ENCODE data around the gene SEL1L.
"Not testable (repeated sequence)": the region's sequence is repeated elsewhere in the genome, so short reads cannot be mapped to it uniquely, and the experiment has no call there.

SEL1L gene

GRCh38 chr14:81533536-81534343 lies at the start of gene SEL1L:
SEL1L (minus strand) TSS chr14:81533853; CDS start chr14:81533744, 109 bp downstream.
- peak; percentile 99 for DNase-seq (ENCODE audit: low read depth)

- DNase-seq (ENCODE audit: low read depth): no peak
Measured at GRCh38 chr14:81582420-81582819, 48.8 kb upstream of the SEL1L start.

GRCh38 chr14:81579115-81579514 lies 45.5 kb upstream of the SEL1L start:
- DNase-seq (ENCODE audit: low read depth): no peak

GRCh38 chr14:81571437-81571836 lies 37.8 kb upstream of the SEL1L start:
- no peak for DNase-seq (ENCODE audit: low read depth)

- no peak for DNase-seq (ENCODE audit: low read depth)
Measured at GRCh38 chr14:81567302-81567701, 33.6 kb upstream of the SEL1L start.

GRCh38 chr14:81565441-81566290 lies 32.0 kb upstream of the SEL1L start:
- no peak for DNase-seq (ENCODE audit: low read depth)

GRCh38 chr14:81562818-81563217 lies 29.2 kb upstream of the SEL1L start:
- DNase-seq (ENCODE audit: low read depth): no peak

- no peak for DNase-seq (ENCODE audit: low read depth)
Measured at GRCh38 chr14:81561084-81561775, 27.6 kb upstream of the SEL1L start.

- DNase-seq (ENCODE audit: low read depth): no peak
Measured at GRCh38 chr14:81559385-81559784, 25.7 kb upstream of the SEL1L start.

- DNase-seq (ENCODE audit: low read depth): no peak
Measured at GRCh38 chr14:81557146-81557545, 23.5 kb upstream of the SEL1L start.

GRCh38 chr14:81555684-81556083 lies 22.0 kb upstream of the SEL1L start:
- no peak for DNase-seq (ENCODE audit: low read depth)

- no peak for DNase-seq (ENCODE audit: low read depth)
Measured at GRCh38 chr14:81555051-81555450, 21.4 kb upstream of the SEL1L start.

GRCh38 chr14:81551471-81551870 lies 17.8 kb upstream of the SEL1L start:
- DNase-seq (ENCODE audit: low read depth): no peak

GRCh38 chr14:81550001-81550637 lies 16.5 kb upstream of the SEL1L start:
- no peak for DNase-seq (ENCODE audit: low read depth)

GRCh38 chr14:81541206-81541605 lies 7.6 kb upstream of the SEL1L start:
- DNase-seq (ENCODE audit: low read depth): not testable (repeated sequence)

- no peak for DNase-seq (ENCODE audit: low read depth)
Measured at GRCh38 chr14:81537193-81537592, 3.5 kb upstream of the SEL1L start.

GRCh38 chr14:81536241-81536771 lies 2.7 kb upstream of the SEL1L start:
- DNase-seq (ENCODE audit: low read depth): no peak

- no peak for DNase-seq (ENCODE audit: low read depth)
Measured at GRCh38 chr14:81535396-81536164, 1.9 kb upstream of the SEL1L start.

GRCh38 chr14:81534510-81535074 lies 939 bp upstream of the SEL1L start:
- no peak for DNase-seq (ENCODE audit: low read depth)

- no peak for DNase-seq (ENCODE audit: low read depth)
Measured at GRCh38 chr14:81533212-81533535, 479 bp downstream of the SEL1L start.

- no peak for DNase-seq (ENCODE audit: low read depth)
Measured at GRCh38 chr14:81529391-81529790, 4.3 kb downstream of the SEL1L start.
